ENCODE data around the gene PSG1.
A peak's percentile ranks its signal among the peaks of the same experiment; 100 is the strongest.
"Not testable (repeated sequence)": the region's sequence is repeated elsewhere in the genome, so short reads cannot be mapped to it uniquely, and the experiment has no call there.

PSG1 gene

DNA sequence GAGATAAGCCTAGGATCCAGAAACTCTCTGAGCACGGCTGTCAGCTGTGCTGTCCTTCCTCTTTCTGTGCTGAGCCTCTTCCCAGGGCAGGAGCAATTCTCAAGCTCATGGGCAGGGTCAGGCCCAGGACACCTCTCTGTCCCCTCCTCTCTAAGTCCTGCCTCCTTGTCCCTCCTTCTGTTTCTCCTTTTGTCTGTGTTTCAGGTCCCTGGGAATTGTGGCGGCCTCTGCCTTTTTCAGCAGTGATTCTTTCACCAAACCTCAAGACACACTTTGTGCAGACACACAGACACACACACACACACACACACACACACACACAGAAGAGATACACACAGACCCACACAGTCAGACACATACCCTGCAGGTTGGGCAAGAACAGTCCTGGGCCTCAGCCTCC is at the start of gene PSG1:
TSS of gene PSG1 (minus strand) at position 101 of the 400 bp plus-strand sequence. CDS start 132 bp downstream, outside the sequence.
- no peak for DNase-seq (ENCODE audit: low read depth)
- TF ChIP-seq, protein P1, sequence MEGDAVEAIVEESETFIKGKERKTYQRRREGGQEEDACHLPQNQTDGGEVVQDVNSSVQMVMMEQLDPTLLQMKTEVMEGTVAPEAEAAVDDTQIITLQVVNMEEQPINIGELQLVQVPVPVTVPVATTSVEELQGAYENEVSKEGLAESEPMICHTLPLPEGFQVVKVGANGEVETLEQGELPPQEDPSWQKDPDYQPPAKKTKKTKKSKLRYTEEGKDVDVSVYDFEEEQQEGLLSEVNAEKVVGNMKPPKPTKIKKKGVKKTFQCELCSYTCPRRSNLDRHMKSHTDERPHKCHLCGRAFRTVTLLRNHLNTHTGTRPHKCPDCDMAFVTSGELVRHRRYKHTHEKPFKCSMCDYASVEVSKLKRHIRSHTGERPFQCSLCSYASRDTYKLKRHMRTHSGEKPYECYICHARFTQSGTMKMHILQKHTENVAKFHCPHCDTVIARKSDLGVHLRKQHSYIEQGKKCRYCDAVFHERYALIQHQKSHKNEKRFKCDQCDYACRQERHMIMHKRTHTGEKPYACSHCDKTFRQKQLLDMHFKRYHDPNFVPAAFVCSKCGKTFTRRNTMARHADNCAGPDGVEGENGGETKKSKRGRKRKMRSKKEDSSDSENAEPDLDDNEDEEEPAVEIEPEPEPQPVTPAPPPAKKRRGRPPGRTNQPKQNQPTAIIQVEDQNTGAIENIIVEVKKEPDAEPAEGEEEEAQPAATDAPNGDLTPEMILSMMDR (IDR thresholded peaks at IDR 0.05; ENCODE audit: control insufficient read depth, extremely low read depth, insufficient read depth): no peak
- no peak within 1 kb of the TSS for H3K4me3 ChIP-seq (ENCODE audit: low read depth, low read length)

DNA sequence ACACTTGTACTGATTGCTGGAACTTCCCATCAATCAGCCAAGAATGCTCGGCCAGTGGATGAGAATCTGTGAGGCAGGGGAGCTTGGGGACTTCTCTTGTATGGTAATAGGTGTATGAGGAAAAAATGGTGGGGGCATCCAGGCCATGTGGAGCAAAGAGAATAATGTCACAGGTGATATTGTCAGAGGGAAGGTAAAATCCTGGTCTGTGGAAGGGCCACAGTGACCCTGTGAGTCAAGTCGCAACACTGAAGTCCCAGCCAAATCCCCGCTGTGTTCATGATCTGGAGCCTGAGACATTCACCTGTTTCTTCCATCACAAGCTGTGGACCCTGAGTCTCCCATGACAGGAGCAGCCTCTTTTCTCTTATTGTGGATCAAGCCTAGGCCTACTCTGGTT is 49.4 kb upstream of the PSG1 start:
- no peak for DNase-seq (ENCODE audit: low read depth)
- TF ChIP-seq, protein P1 (IDR thresholded peaks at IDR 0.05; ENCODE audit: control insufficient read depth, extremely low read depth, insufficient read depth): no peak
- no peak overlapping the region for H3K4me3 ChIP-seq (ENCODE audit: low read depth, low read length)

DNA sequence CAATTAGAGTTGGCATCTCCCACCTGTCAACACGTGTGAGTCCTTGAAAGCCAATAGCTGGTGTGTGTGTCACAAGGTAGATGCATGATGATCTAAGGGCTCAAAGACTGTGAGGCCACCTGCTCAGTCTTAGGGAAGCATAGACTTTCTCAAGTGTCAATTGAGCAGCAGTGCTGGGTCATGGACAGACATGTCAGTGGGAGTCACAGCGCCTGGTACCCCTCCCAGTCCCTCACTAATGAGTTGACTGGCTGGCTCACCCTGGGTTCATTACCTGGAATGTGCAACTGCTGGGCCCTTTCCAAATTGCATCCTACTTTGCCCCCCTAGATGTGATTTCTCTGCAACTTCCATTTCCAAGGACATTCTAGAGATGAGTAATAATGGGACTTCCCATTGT is 47.3 kb upstream of the PSG1 start:
- no peak for DNase-seq (ENCODE audit: low read depth)
- TF ChIP-seq, protein P1 (IDR thresholded peaks at IDR 0.05; ENCODE audit: control insufficient read depth, extremely low read depth, insufficient read depth): no peak
- H3K4me3 ChIP-seq (ENCODE audit: low read depth, low read length): no peak overlapping the region

DNA sequence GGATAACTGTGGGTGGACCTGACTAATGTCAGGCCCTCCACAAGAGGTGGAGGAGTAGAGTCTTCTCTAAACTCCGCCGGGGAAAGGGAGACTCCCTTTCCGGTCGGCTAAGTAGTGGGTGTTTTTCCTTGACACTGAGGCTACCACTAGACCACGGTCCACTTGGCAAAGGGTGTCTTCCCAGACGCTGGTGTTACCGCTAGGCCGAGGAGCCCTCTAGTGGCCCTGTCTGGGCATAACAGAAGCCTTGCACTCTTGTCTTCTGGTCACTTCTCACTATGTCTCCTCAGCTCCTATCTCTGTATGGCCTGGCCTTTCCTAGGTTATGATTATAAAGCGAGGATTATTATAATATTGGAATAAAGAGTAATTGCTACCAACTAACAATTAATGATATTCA is 43.6 kb upstream of the PSG1 start:
- TF ChIP-seq, protein P1 (IDR thresholded peaks at IDR 0.05; ENCODE audit: control insufficient read depth, extremely low read depth, insufficient read depth): peak; percentile 47

DNA sequence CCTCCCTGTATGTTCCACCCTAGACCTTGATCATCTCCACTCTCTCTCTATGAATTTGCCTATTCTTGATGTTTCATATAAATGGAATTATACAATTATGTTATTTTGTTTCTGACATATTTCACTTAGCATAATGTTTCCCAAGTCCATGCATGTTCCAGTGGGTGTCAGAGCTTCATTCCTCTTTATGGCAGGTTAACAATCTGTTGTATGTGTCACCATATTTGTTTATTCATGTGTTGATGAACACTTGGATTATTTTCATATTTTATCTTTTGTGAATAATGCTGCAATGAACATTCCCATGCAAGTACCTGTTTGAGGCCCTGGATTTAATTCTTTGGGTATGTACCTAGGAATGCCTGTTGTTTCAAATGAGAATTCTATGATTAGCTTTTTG is 41.5 kb upstream of the PSG1 start:
- DNase-seq (ENCODE audit: low read depth); H3K4me3 ChIP-seq (ENCODE audit: low read depth, low read length): not testable (repeated sequence)

More for the DNA sequence above, 43.6 kb upstream of the PSG1 start:
- H3K4me3 ChIP-seq (ENCODE audit: low read depth, low read length); DNase-seq (ENCODE audit: low read depth): not testable (repeated sequence)

DNA sequence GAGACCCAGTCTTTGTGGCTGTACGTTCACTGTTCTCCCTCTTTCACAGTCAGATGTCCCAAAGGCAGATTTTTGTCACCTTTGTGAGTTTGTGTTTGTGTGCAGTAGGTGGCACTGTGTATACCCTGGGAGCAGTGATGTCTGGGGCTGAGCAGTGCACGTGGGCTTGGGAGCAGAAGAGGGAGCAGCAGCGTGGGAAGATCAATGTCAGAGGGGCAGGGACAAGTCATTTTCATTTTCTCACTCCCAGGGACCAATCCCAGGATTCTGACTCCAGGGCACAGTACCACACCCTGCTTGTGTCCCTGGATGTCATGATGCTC is 40.2 kb upstream of the PSG1 start:
- no peak for DNase-seq (ENCODE audit: low read depth)
- no peak overlapping the region for H3K4me3 ChIP-seq (ENCODE audit: low read depth, low read length)
- TF ChIP-seq, protein P1 (IDR thresholded peaks at IDR 0.05; ENCODE audit: control insufficient read depth, extremely low read depth, insufficient read depth): no peak

DNA sequence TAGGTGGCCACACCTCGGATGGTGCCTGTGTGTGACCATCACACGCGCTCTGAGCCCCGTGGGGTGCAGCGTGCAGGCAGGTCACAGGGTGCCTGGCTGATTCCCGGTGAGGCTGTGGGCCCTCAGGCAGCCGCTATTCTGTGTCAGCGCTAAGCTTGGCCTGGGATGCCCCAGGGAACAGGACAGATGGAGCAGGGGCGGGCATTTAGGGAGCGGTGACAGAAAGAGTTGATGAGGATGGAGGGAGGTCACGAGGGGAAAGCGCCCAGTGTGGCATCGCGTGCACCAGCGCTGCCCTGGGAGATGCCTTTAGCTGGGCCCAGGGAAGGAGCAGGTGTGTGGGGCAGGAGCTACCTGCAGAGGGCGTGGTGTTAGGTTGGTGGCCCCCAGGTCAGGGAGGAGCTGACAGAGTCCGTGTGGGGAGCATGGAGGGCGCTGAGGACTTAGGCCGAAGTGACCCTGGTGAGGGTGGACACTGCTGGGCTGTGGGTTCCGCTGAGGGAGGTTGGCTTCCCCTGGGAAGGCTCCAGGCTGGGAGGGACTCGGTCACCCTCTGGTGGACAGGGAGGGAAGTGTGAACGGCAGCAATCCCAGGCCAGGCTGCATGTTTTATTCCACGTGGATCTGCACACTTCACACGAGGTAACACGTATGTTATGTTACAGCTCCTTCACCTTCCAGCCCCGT is 39.7 kb upstream of the PSG1 start:
- TF ChIP-seq, protein P1 (IDR thresholded peaks at IDR 0.05; ENCODE audit: control insufficient read depth, extremely low read depth, insufficient read depth): peak; percentile 43
- H3K4me3 ChIP-seq (ENCODE audit: low read depth, low read length); DNase-seq (ENCODE audit: low read depth): not testable (repeated sequence)

DNA sequence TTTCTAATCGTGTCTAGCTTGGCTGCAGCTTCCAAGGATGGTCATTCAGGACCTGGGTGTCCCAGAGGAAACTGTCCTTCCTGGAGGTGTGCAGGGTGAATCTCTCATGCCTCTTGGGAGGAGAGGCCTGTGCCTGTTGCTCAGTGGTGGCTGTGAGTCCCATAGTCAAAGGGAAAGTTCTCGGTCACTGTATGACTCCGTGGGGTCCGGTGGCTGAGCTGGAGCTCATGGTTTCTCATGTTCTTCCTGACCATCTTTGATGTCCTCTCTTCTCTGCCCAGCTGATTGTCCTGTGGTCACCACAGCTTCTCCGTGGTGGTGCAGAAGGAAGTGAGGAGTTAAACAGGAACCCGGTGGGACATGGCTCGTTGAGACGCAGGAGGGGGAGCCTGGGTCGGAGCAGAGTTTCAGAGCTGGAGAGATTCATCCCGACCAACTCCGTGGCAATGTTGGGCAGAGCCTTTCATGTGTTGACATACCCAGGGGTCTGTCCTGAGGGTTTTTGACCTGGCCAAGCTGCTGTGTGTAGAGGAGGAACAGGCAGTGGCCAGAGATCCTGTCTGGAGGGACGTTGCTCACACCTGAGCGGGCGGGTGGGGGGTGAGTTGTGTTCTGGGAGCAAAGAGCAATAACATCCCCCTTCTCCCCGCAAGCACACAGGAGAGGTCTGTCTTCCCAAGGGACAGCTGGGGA is 39.0 kb upstream of the PSG1 start:
- not testable (repeated sequence) for DNase-seq (ENCODE audit: low read depth); H3K4me3 ChIP-seq (ENCODE audit: low read depth, low read length)

DNA sequence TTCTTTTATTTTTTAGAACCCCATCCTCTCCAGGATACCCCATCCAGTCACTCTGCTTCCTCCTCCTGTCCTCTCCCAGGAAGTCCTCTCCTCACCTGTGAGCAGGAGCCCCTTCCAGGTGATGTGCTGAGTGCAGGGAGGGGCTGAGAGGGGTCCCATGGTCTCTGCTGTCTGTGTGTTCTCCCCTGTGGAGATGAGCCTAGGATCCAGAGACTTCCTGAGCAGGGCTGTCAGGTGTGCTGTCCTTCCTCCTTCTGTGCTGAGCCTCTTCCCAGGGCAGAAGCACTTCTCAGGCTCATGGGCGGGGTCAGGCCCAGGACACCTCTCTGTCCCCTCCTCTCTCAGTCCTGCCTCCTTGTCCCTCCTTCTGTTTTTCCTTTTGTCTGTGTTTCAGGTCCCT is 38.1 kb upstream of the PSG1 start, which contains the start of gene PSG6:
TSS of gene PSG6 (minus strand) at position 261 of the 400 bp plus-strand sequence. CDS start at position 159, 102 bp downstream.
- not testable (repeated sequence) for DNase-seq (ENCODE audit: low read depth); H3K4me3 ChIP-seq (ENCODE audit: low read depth, low read length)

DNA sequence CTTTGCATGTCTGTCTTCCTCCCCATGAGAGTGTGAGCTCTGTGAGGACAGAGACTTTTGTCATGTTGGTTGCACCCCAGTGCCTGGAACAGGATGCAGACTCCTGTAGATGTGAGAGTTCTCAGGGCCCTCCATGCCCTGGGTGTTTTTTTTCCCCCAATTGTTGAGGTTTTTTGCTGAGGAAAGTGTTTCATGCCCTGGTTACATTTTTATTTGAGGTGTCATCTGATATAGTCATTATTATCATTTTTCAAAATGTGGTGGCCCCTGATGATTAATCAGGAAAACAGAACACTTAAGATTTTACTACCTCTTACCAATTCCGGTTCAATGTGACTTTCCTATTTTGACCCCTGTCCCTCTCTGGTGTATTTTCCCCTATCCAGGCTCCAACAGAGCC is 37.4 kb upstream of the PSG1 start:
- not testable (repeated sequence) for H3K4me3 ChIP-seq (ENCODE audit: low read depth, low read length); DNase-seq (ENCODE audit: low read depth)

DNA sequence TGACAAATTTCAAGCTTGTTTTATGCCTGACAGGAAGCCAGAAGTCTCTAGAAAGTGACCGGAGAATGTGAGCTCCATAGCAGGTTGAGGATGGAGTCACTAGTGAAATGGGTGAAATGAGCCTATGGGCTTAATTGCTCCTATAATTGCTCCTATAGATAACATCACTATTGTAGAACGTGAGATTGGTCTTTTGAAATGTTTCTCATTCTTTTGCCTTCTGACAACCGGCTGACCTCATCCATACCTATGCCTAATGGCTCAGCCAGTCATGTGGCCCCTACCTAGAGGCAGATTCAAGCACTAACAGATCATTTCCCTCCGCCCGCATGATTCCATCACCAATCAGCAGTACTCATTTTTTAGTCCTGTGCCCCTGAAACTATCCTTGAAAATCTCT is 34.0 kb upstream of the PSG1 start:
- H3K4me3 ChIP-seq (ENCODE audit: low read depth, low read length); DNase-seq (ENCODE audit: low read depth): not testable (repeated sequence)
